Neural cell (in vitro differentiated cells): Measurements from ENCODE around the gene OR2W1.

ENCODE experiments used
- EP300 ChIP-seq: fragments of 450-650 bp; conservative IDR thresholded peaks from 2 replicates; pipeline ENCODE4 v1.6.1; 2014; ENCODE audit warnings: antibody characterized with exemption, mild to moderate bottlenecking, moderate library complexity; ENCODE audit not compliant: poor library complexity, severe bottlenecking
- MXI1 ChIP-seq: fragments of 450-650 bp; conservative IDR thresholded peaks from 2 replicates; pipeline ENCODE4 v1.6.1; 2014; ENCODE audit warnings: antibody characterized with exemption, mild to moderate bottlenecking; ENCODE audit not compliant: poor library complexity, severe bottlenecking
- POLR2AphosphoS5 ChIP-seq: IDR thresholded peaks from 2 replicates; pipeline ENCODE4 v1.6.1; 2012
- SMC3 ChIP-seq: fragments of 450-650 bp; conservative IDR thresholded peaks from 2 replicates; pipeline ENCODE4 v1.6.1; 2014; ENCODE audit warnings: antibody characterized with exemption, mild to moderate bottlenecking, moderate library complexity; ENCODE audit not compliant: poor library complexity
- TAF1 ChIP-seq: IDR thresholded peaks from 2 replicates; pipeline ENCODE4 v1.6.1; 2012; ENCODE audit warnings: low read depth
- TF ChIP-seq, protein P1 (sequence below): fragments of 450-650 bp; IDR thresholded peaks from 2 replicates; pipeline ENCODE4 v1.5.1; 2014; ENCODE audit warnings: antibody characterized with exemption, mild to moderate bottlenecking, moderate library complexity; ENCODE audit not compliant: poor library complexity, severe bottlenecking
- TF ChIP-seq, protein P2 (sequence below): IDR thresholded peaks from 2 replicates; pipeline ENCODE4 v1.6.1; 2012; ENCODE audit warnings: borderline replicate concordance

DNA sequence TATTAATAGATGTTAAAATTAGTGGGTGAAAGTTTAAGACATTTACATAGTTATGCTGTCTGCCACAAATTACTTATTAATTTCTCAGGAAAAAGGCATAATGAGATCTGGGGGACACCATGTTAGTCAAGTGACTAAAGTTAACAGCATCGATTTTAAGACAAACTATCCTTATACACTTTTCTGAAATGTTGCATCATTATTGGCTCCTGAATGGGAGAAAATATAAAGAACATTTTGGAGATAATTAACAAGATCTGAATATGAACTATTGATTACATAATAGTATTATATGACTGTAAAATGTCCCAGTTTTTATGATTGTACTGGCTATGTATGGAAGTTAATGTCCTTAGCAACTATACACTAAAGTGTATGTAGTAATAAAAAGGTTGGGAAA, 34.2 kb upstream of the OR2W1 start:
- TF ChIP-seq SMC3 (no peak), POLR2AphosphoS5 (no peak), EP300 (no peak), TAF1 (no peak), MXI1 (no peak)
- TF ChIP-seq, protein P1, sequence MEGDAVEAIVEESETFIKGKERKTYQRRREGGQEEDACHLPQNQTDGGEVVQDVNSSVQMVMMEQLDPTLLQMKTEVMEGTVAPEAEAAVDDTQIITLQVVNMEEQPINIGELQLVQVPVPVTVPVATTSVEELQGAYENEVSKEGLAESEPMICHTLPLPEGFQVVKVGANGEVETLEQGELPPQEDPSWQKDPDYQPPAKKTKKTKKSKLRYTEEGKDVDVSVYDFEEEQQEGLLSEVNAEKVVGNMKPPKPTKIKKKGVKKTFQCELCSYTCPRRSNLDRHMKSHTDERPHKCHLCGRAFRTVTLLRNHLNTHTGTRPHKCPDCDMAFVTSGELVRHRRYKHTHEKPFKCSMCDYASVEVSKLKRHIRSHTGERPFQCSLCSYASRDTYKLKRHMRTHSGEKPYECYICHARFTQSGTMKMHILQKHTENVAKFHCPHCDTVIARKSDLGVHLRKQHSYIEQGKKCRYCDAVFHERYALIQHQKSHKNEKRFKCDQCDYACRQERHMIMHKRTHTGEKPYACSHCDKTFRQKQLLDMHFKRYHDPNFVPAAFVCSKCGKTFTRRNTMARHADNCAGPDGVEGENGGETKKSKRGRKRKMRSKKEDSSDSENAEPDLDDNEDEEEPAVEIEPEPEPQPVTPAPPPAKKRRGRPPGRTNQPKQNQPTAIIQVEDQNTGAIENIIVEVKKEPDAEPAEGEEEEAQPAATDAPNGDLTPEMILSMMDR = no peak
- TF ChIP-seq, protein P2, sequence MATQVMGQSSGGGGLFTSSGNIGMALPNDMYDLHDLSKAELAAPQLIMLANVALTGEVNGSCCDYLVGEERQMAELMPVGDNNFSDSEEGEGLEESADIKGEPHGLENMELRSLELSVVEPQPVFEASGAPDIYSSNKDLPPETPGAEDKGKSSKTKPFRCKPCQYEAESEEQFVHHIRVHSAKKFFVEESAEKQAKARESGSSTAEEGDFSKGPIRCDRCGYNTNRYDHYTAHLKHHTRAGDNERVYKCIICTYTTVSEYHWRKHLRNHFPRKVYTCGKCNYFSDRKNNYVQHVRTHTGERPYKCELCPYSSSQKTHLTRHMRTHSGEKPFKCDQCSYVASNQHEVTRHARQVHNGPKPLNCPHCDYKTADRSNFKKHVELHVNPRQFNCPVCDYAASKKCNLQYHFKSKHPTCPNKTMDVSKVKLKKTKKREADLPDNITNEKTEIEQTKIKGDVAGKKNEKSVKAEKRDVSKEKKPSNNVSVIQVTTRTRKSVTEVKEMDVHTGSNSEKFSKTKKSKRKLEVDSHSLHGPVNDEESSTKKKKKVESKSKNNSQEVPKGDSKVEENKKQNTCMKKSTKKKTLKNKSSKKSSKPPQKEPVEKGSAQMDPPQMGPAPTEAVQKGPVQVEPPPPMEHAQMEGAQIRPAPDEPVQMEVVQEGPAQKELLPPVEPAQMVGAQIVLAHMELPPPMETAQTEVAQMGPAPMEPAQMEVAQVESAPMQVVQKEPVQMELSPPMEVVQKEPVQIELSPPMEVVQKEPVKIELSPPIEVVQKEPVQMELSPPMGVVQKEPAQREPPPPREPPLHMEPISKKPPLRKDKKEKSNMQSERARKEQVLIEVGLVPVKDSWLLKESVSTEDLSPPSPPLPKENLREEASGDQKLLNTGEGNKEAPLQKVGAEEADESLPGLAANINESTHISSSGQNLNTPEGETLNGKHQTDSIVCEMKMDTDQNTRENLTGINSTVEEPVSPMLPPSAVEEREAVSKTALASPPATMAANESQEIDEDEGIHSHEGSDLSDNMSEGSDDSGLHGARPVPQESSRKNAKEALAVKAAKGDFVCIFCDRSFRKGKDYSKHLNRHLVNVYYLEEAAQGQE = no peak
